GM15510 (cell line): ENCODE measurements around the gene PPP1R9B.

Experiments used
- POLR2A ChIP-seq: IDR thresholded peaks from 3 replicates; pipeline ENCODE4 v1.6.1; 2011; ENCODE audit warnings: borderline replicate concordance; ENCODE audit not compliant: insufficient read length; ENCODE audit errors: extremely low read depth

The PPP1R9B gene

GRCh38 chr17:50134206-50135110 lies 16.0 kb downstream of the PPP1R9B start:
- TF ChIP-seq POLR2A, result no peak

GRCh38 chr17:50133769-50134099 lies 16.7 kb downstream of the PPP1R9B start:
- no peak for TF ChIP-seq POLR2A

- no peak for TF ChIP-seq POLR2A
These were observed 17.3 kb downstream of the PPP1R9B start for GRCh38 chr17:50133028-50133768.

GRCh38 chr17:50132104-50132794 lies 18.2 kb downstream of the PPP1R9B start:
- TF ChIP-seq POLR2A, result no peak

- no peak for TF ChIP-seq POLR2A
These were observed 19.7 kb downstream of the PPP1R9B start for GRCh38 chr17:50130559-50131305.

- peak; percentile 23 for TF ChIP-seq POLR2A
These were observed 20.5 kb downstream of the PPP1R9B start, which contains the start of gene SAMD14 for GRCh38 chr17:50129728-50130558. TSS of gene SAMD14 (minus strand) at chr17:50130160. CDS start at chr17:50124959, 5,201 bp downstream.

- TF ChIP-seq POLR2A, result no peak
These were observed 21.1 kb downstream of the PPP1R9B start for GRCh38 chr17:50129353-50129727.

- no peak for TF ChIP-seq POLR2A
These were observed 21.8 kb downstream of the PPP1R9B start for GRCh38 chr17:50128441-50129352.

- no peak for TF ChIP-seq POLR2A
These were observed 22.6 kb downstream of the PPP1R9B start for GRCh38 chr17:50127697-50128361.

GRCh38 chr17:50125420-50125997 lies 25.0 kb downstream of the PPP1R9B start:
- no peak for TF ChIP-seq POLR2A

GRCh38 chr17:50123649-50124349 lies 26.7 kb downstream of the PPP1R9B start:
- TF ChIP-seq POLR2A, result no peak
